GM04503 (cell line): Measurements from ENCODE around the gene OSBPL10.

Source experiments
- DNase-seq: peaks from one replicate; pipeline ENCODE4 v3.0.0-alpha.2; 2012; ENCODE audit warnings: low read depth

OSBPL10 gene

DNA sequence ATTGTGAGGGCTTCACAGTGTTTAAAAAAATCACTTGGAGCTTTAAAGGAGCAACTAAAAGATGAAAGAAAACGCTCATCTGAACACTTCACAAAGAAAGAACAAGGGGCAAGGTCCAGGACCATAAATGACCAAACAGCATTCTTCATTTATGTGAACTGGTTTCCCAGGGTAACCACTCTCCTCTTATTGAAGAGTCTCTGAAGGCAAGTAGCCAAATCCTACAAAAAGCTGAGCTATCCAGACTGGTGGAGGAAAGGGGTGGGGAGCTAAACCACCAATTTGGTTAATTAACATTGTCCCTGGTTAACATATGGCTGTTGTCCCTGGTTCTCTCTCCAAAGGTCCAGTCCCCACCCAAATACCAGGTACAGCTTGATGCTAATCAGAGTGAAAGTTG lies 58.1 kb downstream of the OSBPL10 start:
- no peak for DNase-seq

GRCh38 chr3:31921837-31922236 lies 59.2 kb downstream of the OSBPL10 start:
- DNase-seq, result no peak

DNA sequence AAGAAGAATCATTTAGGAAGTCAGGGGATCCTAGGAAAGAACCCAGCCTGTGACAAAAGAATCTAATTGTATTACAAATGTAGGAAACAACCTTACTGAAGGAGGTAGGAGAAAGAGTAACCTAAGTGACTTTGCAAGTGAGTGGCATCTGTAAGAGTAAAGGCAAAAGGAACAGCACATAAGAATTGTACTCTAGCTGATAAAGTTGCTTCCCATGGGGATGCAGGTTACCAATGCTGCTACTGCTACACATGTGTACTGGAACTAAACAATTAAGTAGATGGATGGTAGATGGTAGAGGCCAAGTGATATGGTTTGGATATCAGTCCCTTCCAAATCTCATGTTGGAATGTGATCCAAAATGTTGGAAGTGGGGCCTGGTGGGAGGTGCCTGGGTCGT lies 60.8 kb downstream of the OSBPL10 start:
- no peak for DNase-seq

DNA sequence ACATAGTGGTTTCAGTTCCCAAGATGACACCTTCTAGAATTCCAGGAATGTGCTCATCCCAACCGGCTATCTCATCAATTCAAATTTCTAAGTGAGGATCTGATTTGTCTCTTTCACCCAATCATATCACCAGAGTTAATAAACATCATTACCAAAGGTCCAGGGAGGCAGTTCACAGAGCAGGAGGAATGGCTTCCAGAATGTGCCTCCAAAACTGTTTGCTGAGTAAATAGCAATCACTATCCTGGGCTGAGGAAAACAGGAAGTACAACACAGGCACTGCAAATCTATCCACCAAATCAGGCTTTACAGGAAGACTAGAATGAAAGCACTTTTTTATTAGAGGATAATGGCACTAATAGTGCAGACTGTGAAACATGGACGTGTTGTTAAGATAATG lies 61.5 kb downstream of the OSBPL10 start:
- DNase-seq, result no peak

- no peak for DNase-seq
Observed at GRCh38 chr3:31918179-31919150, 62.6 kb downstream of the OSBPL10 start.

DNA sequence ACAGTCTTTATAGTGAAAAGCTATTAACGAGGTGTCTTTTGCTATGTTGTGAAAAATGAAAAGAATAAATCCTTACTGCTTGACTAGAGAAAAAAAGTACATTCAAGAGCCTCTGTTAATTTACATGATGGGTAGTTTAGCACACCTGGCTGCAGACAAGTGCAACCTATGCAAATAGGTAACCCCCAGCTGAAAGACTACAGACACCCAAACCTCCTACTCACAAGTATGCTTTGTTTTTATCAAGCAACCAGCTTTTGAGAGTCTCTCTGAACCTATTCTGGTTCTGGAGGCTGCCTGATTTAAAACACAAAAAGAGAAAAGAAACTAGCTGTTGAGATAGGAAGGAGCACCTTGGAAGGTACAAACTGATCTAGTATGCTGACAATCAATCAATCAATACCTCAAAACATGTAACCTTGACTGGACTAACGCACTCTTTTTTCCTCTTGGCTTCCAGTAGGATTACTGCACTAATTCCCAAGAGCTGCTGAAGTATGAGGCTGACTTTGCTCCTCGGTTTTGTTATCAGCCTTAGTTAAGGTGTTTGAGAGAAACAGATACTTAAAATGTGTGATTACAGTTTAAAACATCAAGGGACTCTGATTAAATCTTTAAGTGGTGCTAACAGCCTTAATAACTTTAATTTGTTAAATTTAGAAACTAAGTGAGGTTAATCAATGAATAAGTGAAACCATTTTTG lies 63.6 kb downstream of the OSBPL10 start:
- no peak for DNase-seq

DNA sequence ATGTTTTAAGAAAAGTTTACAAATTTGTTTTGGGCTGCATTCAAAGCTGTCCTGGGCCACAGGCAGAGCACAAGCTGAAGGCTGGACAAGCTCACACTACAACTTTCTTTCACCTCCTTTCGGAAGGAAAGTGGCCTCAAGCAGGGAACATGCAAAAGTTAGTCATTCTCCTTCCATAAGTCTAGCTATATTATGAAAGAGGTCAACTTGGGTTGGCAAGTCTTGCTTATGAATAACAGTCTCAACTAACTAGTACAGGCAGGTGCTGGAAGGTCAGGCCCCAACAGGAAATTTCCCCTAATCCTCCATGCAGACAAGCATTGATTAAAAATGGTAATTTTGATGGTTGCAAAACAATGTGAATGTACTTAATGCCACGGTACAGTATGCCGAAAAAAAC lies 69.4 kb downstream of the OSBPL10 start:
- DNase-seq, result no peak

DNA sequence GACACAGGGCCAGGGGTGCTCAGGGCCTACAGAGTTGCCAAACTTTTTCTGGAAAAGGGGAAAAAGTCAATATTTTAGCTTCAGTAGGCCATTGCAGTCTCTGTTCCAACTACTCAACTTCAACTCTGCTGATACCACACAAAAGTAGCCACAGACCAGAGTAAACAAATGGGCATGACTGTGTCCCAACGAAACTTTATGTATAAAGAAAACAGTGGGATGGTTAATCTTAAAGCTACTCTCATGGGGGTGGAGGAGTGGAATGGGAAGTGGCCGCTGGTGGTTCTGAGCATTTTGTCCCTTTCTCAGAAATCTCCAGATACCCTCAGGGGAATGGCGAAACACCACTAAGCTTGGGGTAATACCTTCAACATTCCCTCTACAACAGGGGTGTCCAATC lies 69.9 kb downstream of the OSBPL10 start:
- DNase-seq, result no peak

DNA sequence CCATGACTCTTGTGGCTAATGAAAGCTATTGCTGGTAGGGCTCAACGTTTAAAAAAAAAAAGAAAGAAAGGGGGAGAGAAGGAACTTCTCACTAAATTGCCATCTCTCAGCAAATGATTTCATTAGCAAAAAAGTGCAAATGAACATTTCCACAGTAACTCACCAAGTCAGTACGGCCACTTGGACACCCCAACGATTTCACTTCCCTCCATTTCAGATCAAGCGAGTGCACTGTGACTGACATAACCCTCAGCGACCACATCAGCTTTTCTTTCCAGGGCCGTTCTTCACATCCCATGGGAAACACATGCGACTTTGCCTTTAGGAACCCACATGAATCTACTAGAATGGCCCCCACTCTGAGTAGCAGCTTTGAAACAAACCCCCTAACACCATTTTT lies 71.6 kb downstream of the OSBPL10 start:
- DNase-seq, result no peak

- DNase-seq, result no peak
Observed at GRCh38 chr3:31908391-31909097, 72.5 kb downstream of the OSBPL10 start.

GRCh38 chr3:31906182-31906581 lies 74.9 kb downstream of the OSBPL10 start:
- DNase-seq, result no peak

- no peak for DNase-seq
Observed at GRCh38 chr3:31903686-31904431, 77.2 kb downstream of the OSBPL10 start.

GRCh38 chr3:31900583-31900982 lies 80.5 kb downstream of the OSBPL10 start:
- no peak for DNase-seq

DNA sequence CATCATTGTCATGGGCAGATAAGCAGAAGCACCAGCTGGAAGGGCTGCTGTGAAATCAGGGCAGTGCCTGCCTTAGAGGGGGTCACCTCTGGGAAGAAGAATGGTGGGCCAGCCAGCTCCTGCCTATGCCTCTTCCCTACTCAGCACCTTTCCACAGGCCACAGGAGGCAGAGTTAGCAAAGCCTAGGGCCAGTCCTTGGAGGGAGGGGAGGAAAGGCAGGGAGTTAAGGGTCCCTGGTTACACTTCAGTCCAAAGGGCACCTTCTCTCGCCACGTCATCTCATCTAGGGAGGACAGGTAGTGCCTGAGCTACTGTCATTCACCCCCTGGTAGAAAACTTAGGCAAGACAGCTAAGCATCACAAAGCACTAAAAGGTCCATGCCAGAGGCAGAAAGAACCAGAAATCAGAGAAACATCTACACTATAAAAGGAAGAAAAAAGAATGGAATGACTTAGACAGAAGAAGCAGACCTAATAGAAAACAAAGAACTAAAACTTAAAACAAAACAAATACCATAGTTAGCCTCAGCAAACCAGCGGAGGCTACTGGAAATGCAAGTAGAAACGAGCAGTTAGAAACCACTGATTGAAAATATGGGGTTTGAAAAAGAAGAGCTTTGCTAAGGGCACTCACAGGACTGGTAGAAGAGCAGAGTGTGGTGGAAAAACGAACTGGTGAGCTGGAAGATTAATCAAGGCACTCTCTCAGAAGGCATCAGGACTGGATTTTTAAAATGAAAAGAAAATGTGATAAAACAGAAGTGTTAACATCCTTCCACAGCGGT lies 84.2 kb downstream of the OSBPL10 start:
- no peak for DNase-seq

DNA sequence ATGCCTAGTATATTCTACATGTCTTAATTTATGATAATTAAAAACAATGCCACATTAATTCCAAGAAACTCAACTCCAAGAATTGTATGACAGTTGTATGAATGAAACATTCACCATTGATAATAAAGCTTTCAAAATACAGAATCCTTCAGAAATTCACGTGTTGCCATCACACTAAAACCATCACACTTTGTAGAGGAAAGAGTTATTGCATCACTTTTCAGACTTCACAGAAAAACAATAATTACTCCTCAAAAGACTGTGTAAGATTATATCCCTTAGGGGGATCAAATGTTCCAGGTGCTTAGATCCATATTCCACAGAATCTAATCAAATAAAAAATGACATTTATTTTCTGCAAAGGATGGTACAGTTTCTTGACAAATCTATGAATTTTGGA lies 85.0 kb downstream of the OSBPL10 start:
- no peak for DNase-seq

DNA sequence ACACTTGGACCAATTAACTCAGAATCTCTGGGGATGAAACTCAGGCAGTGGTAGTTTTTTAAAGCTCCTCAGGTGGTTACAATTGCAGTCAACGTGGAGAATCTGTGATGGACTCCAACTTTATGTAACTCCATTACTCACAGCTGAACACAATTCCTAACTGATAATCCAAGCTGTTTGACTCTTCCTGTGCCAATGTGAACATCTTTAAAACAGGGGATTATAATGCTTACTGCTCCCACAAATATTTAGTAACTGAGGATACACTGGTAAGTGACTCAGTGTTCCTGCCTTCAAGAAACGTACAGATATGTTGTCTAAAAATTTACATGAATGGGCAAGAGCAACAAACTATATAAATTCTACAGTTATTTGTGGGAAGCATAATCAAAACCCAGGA lies 85.6 kb downstream of the OSBPL10 start:
- DNase-seq, result no peak

DNA sequence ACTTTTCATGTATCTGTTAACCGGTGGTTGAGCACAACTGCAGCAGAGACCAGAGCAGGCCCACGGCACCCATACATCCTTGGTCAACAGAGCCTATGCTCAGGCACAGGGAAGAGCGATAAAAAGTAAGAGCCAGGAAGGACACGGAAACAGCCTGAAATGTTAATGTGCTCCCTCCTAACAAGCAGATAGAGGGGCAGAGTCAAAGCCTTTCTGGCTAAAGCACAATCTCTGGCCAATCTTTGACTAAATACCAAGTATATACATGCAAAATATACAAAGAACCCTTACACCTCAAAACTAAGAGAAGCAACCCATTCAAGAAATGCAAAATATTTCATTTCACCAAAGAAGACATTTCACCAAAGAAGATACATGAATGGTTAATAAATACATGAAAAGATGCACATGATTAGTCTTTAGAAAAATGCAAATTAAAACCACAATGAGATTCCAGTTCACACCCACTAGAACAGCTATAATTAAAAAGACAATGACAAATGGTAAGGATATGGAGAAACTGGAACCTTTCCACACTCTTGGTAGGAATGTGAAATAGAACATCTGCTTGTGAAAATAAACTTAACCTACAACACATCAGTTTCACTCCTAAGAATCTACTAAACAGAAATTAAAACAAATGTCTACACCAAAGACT lies 88.0 kb downstream of the OSBPL10 start:
- no peak for DNase-seq

DNA sequence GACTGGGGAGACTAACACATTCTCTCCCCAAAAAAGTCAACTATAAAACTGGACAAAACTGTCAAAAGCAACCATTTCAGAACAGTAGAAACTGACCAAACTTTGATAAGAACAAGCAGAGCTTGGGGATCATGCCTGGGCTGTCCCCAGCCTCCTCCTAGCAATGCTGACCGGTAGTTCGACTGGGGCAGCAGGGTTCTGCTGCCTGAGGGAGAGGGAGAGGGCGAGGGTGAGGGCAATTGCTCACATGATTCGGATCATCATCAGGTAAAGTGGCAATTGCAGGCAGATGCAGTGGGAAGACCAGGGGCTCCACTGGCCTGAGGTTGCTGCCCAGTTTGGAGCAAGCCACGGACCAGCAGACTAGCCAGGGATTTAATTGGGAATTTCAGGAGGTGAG lies 88.6 kb downstream of the OSBPL10 start:
- DNase-seq, result no peak

GRCh38 chr3:31891876-31892455 lies 89.1 kb downstream of the OSBPL10 start:
- DNase-seq, result no peak

GRCh38 chr3:31890742-31891469 lies 90.2 kb downstream of the OSBPL10 start:
- DNase-seq, result no peak
